Measurements from ENCODE around the gene ZNF407. TPM values are rescaled to one million over a fixed set of nuclear protein-coding genes. Genes with fewer than 3 reads are reported as not detected.

The ZNF407 gene
- total and polyA plus RNA-seq, 2 of the 13 experiments (the other 11 are each of a cell fraction or from before 2014, with no cell fraction given) = 2.3 to 8.7 TPM

DNA sequence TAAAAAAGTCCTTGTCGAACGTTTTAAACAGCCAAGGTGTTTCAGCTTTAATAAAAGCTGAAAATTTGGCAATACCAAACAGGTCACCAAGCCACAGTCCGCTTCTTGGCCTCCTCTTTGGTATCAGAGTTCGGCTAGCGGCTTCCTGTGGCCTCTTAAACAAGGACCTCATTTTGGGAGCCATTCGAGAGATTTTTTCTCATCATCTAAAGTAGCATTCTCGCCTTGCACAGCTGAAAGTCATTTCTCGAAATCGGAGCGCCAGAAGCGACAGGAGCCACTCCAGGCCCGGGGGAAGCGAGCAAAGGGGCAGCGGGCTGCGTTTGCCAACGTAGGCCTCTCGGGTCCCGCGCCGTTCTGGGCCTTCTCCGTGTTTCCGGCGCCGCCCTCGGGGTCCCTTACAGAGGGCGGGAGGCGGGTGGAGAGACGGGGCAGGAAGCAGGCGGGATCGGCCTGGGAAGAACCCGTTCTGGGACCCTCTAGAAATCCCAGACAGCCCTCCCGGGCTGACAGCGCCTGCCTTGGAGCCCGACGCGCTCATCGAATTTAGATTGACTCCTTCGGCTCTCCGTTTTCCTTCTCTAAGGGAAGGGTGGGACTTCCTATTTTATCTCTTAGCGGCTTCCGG, 522 bp upstream of the ZNF407 start (continued):
- TF ChIP-seq ZNF850 (CRISPR knock-in tag; conservative IDR thresholded peaks at IDR 0.05) (no peak), ZNF232 (CRISPR knock-in tag; IDR thresholded peaks at IDR 0.05; ENCODE audit: borderline replicate concordance) (peak; percentile 65; the same call in 1 of the 2 replicates), ZSCAN31 (CRISPR knock-in tag; IDR thresholded peaks at IDR 0.05; ENCODE audit: low read depth) (0 out of 2 replicates have a peak, but pooled peaks have one; percentile 72), ONECUT2 (CRISPR knock-in tag; IDR thresholded peaks at IDR 0.05) (no peak), ZNF562 (CRISPR knock-in tag; IDR thresholded peaks at IDR 0.05; ENCODE audit: borderline replicate concordance) (no peak), MAFK (conservative IDR thresholded peaks at IDR 0.05 in 1 of 2, IDR thresholded peaks at IDR 0.05 in 1 of 2; ENCODE audit: low read length in 2 of 2) (no peak)
- TF ChIP-seq, protein P1, sequence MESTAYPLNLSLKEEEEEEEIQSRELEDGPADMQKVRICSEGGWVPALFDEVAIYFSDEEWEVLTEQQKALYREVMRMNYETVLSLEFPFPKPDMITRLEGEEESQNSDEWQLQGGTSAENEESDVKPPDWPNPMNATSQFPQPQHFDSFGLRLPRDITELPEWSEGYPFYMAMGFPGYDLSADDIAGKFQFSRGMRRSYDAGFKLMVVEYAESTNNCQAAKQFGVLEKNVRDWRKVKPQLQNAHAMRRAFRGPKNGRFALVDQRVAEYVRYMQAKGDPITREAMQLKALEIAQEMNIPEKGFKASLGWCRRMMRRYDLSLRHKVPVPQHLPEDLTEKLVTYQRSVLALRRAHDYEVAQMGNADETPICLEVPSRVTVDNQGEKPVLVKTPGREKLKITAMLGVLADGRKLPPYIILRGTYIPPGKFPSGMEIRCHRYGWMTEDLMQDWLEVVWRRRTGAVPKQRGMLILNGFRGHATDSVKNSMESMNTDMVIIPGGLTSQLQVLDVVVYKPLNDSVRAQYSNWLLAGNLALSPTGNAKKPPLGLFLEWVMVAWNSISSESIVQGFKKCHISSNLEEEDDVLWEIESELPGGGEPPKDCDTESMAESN (CRISPR knock-in tag; conservative IDR thresholded peaks at IDR 0.05) = no peak
- TF ChIP-seq, protein P2, sequence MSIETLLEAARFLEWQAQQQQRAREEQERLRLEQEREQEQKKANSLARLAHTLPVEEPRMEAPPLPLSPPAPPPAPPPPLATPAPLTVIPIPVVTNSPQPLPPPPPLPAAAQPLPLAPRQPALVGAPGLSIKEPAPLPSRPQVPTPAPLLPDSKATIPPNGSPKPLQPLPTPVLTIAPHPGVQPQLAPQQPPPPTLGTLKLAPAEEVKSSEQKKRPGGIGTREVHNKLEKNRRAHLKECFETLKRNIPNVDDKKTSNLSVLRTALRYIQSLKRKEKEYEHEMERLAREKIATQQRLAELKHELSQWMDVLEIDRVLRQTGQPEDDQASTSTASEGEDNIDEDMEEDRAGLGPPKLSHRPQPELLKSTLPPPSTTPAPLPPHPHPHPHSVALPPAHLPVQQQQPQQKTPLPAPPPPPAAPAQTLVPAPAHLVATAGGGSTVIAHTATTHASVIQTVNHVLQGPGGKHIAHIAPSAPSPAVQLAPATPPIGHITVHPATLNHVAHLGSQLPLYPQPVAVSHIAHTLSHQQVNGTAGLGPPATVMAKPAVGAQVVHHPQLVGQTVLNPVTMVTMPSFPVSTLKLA (IDR thresholded peaks at IDR 0.05) = no peak
- TF ChIP-seq, protein P3, sequence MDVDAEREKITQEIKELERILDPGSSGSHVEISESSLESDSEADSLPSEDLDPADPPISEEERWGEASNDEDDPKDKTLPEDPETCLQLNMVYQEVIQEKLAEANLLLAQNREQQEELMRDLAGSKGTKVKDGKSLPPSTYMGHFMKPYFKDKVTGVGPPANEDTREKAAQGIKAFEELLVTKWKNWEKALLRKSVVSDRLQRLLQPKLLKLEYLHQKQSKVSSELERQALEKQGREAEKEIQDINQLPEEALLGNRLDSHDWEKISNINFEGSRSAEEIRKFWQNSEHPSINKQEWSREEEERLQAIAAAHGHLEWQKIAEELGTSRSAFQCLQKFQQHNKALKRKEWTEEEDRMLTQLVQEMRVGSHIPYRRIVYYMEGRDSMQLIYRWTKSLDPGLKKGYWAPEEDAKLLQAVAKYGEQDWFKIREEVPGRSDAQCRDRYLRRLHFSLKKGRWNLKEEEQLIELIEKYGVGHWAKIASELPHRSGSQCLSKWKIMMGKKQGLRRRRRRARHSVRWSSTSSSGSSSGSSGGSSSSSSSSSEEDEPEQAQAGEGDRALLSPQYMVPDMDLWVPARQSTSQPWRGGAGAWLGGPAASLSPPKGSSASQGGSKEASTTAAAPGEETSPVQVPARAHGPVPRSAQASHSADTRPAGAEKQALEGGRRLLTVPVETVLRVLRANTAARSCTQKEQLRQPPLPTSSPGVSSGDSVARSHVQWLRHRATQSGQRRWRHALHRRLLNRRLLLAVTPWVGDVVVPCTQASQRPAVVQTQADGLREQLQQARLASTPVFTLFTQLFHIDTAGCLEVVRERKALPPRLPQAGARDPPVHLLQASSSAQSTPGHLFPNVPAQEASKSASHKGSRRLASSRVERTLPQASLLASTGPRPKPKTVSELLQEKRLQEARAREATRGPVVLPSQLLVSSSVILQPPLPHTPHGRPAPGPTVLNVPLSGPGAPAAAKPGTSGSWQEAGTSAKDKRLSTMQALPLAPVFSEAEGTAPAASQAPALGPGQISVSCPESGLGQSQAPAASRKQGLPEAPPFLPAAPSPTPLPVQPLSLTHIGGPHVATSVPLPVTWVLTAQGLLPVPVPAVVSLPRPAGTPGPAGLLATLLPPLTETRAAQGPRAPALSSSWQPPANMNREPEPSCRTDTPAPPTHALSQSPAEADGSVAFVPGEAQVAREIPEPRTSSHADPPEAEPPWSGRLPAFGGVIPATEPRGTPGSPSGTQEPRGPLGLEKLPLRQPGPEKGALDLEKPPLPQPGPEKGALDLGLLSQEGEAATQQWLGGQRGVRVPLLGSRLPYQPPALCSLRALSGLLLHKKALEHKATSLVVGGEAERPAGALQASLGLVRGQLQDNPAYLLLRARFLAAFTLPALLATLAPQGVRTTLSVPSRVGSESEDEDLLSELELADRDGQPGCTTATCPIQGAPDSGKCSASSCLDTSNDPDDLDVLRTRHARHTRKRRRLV (CRISPR knock-in tag; IDR thresholded peaks at IDR 0.05) = peak; percentile 52; the same call in 1 of the 2 replicates
- TF ChIP-seq, protein P4, sequence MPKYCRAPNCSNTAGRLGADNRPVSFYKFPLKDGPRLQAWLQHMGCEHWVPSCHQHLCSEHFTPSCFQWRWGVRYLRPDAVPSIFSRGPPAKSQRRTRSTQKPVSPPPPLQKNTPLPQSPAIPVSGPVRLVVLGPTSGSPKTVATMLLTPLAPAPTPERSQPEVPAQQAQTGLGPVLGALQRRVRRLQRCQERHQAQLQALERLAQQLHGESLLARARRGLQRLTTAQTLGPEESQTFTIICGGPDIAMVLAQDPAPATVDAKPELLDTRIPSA (CRISPR knock-in tag; IDR thresholded peaks at IDR 0.05; ENCODE audit: borderline replicate concordance) = no peak
- TF ChIP-seq, protein P5, sequence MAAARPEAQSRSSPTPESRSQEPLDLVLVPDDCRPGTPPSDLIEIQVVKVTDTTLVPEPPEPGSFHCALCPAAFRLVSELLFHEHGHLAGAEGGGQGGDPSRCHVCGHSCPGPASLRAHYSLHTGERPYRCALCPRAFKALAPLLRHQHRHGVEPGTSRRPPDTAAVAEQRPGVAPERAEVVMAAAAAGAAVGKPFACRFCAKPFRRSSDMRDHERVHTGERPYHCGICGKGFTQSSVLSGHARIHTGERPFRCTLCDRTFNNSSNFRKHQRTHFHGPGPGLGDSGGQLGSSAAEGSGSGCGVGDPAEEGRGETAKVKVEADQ (CRISPR knock-in tag; IDR thresholded peaks at IDR 0.05; ENCODE audit: borderline replicate concordance) = no peak
- TF ChIP-seq, protein P6, sequence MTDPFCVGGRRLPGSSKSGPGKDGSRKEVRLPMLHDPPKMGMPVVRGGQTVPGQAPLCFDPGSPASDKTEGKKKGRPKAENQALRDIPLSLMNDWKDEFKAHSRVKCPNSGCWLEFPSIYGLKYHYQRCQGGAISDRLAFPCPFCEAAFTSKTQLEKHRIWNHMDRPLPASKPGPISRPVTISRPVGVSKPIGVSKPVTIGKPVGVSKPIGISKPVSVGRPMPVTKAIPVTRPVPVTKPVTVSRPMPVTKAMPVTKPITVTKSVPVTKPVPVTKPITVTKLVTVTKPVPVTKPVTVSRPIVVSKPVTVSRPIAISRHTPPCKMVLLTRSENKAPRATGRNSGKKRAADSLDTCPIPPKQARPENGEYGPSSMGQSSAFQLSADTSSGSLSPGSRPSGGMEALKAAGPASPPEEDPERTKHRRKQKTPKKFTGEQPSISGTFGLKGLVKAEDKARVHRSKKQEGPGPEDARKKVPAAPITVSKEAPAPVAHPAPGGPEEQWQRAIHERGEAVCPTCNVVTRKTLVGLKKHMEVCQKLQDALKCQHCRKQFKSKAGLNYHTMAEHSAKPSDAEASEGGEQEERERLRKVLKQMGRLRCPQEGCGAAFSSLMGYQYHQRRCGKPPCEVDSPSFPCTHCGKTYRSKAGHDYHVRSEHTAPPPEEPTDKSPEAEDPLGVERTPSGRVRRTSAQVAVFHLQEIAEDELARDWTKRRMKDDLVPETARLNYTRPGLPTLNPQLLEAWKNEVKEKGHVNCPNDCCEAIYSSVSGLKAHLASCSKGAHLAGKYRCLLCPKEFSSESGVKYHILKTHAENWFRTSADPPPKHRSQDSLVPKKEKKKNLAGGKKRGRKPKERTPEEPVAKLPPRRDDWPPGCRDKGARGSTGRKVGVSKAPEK (CRISPR knock-in tag; IDR thresholded peaks at IDR 0.05; ENCODE audit: borderline replicate concordance) = no peak
- TF ChIP-seq, protein P7, sequence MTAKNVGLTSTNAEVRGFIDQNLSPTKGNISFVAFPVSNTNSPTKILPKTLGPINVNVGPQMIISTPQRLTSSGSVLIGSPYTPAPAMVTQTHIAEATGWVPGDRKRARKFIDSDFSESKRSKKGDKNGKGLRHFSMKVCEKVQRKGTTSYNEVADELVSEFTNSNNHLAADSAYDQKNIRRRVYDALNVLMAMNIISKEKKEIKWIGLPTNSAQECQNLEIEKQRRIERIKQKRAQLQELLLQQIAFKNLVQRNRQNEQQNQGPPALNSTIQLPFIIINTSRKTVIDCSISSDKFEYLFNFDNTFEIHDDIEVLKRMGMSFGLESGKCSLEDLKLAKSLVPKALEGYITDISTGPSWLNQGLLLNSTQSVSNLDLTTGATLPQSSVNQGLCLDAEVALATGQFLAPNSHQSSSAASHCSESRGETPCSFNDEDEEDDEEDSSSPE (CRISPR knock-in tag; IDR thresholded peaks at IDR 0.05) = no peak
